Measurements from ENCODE around the gene VLDLR. TPM values are rescaled to one million over a fixed set of nuclear protein-coding genes. Genes with fewer than 3 reads are reported as not detected.

Gene VLDLR
- total RNA-seq, 1 experiment from 2014 or later, result 4.5 TPM

- Histone ChIP-seq H3K9me3 (ENCODE audit: low read depth, low read length, poor library complexity, severe bottlenecking) (no peaks in the 10 kb centered on the region), H3K36me3 (ENCODE audit: insufficient read depth, low read length, poor library complexity, severe bottlenecking) (no peaks in the 10 kb centered on the region), H3K4me3 (ENCODE audit: low read depth, low read length, poor library complexity, severe bottlenecking) (no peak overlapping the region), H3K27ac (ENCODE audit: low read depth, low read length, poor library complexity, severe bottlenecking) (no peak overlapping the region), H3K4me1 (ENCODE audit: insufficient read depth, low read length, poor library complexity, severe bottlenecking) (no peaks in the 10 kb centered on the region), H3K27me3 (replicated peaks; ENCODE audit: insufficient read depth, low read depth, low read length, poor library complexity) (peaks cover 3% of the 10 kb centered on the region)
- CTCF ChIA-PET, result no interaction called here
- TF ChIP-seq CTCF (conservative IDR thresholded peaks at IDR 0.05; ENCODE audit: low read depth, low read length), result no peak
- no peak for TF ChIP-seq EZH2 (IDR thresholded peaks at IDR 0.05; ENCODE audit: borderline replicate concordance, low read depth, low read length, poor library complexity, severe bottlenecking)
- BruUV-seq (replicated peaks), result no TSS peak
- intact Hi-C loops (cut with micrococcal nuclease; ENCODE audit: unreplicated experiment), result no loop called here
- DNase-seq (ENCODE audit: low spot score), result no peak
- POLR2A ChIA-PET (ENCODE audit: low non-redundant PET), result no interaction called here
Observed at GRCh38 chr9:2600307-2600706, 21.3 kb upstream of the VLDLR start.

- Histone ChIP-seq H3K4me3 (ENCODE audit: low read depth, low read length, poor library complexity, severe bottlenecking) (no peak overlapping the region), H3K4me1 (ENCODE audit: insufficient read depth, low read length, poor library complexity, severe bottlenecking) (no peaks in the 10 kb centered on the region), H3K27me3 (replicated peaks; ENCODE audit: insufficient read depth, low read depth, low read length, poor library complexity) (peaks cover 3% of the 10 kb centered on the region), H3K9me3 (ENCODE audit: low read depth, low read length, poor library complexity, severe bottlenecking) (no peaks in the 10 kb centered on the region), H3K36me3 (ENCODE audit: insufficient read depth, low read length, poor library complexity, severe bottlenecking) (no peaks in the 10 kb centered on the region), H3K27ac (ENCODE audit: low read depth, low read length, poor library complexity, severe bottlenecking) (no peak overlapping the region)
- no TSS peak for BruUV-seq (replicated peaks)
- DNase-seq (ENCODE audit: low spot score), result no peak
- TF ChIP-seq CTCF (conservative IDR thresholded peaks at IDR 0.05; ENCODE audit: low read depth, low read length), result no peak
- no peak for TF ChIP-seq EZH2 (IDR thresholded peaks at IDR 0.05; ENCODE audit: borderline replicate concordance, low read depth, low read length, poor library complexity, severe bottlenecking)
- ChIA-PET CTCF (no interaction called here), POLR2A (ENCODE audit: low non-redundant PET) (no interaction called here)
- intact Hi-C loops (cut with micrococcal nuclease; ENCODE audit: unreplicated experiment), result no loop called here
Observed at GRCh38 chr9:2601785-2602378, 19.7 kb upstream of the VLDLR start.

- BruUV-seq (replicated peaks), result no TSS peak
- peak; percentile 18 for DNase-seq (ENCODE audit: low spot score)
- Histone ChIP-seq H3K9me3 (ENCODE audit: low read depth, low read length, poor library complexity, severe bottlenecking) (no peaks in the 10 kb centered on the region), H3K27me3 (replicated peaks; ENCODE audit: insufficient read depth, low read depth, low read length, poor library complexity) (peaks cover 3% of the 10 kb centered on the region), H3K4me1 (ENCODE audit: insufficient read depth, low read length, poor library complexity, severe bottlenecking) (no peaks in the 10 kb centered on the region), H3K36me3 (ENCODE audit: insufficient read depth, low read length, poor library complexity, severe bottlenecking) (no peaks in the 10 kb centered on the region), H3K27ac (ENCODE audit: low read depth, low read length, poor library complexity, severe bottlenecking) (no peak overlapping the region), H3K4me3 (ENCODE audit: low read depth, low read length, poor library complexity, severe bottlenecking) (no peak overlapping the region)
- ChIA-PET CTCF (no interaction called here), POLR2A (ENCODE audit: low non-redundant PET) (no interaction called here)
- TF ChIP-seq CTCF (conservative IDR thresholded peaks at IDR 0.05; ENCODE audit: low read depth, low read length) (no peak), EZH2 (IDR thresholded peaks at IDR 0.05; ENCODE audit: borderline replicate concordance, low read depth, low read length, poor library complexity, severe bottlenecking) (no peak)
- intact Hi-C loops (cut with micrococcal nuclease; ENCODE audit: unreplicated experiment), result no loop called here
Observed at GRCh38 chr9:2602704-2603116, 18.9 kb upstream of the VLDLR start.
